HG02943 (cell line): Measurements from ENCODE around the gene PARP15.
"Not testable (repeated sequence)": the region's sequence is repeated elsewhere in the genome, so short reads cannot be mapped to it uniquely, and the experiment has no call there.

Experiments
- ATAC-seq: cut with Tn5 transposase; IDR thresholded peaks from one replicate; pipeline ENCODE4 v1.9.1; 2021; ENCODE audit warnings: mild to moderate bottlenecking, low read depth, moderate library complexity; ENCODE audit not compliant: unreplicated experiment

Gene PARP15

DNA sequence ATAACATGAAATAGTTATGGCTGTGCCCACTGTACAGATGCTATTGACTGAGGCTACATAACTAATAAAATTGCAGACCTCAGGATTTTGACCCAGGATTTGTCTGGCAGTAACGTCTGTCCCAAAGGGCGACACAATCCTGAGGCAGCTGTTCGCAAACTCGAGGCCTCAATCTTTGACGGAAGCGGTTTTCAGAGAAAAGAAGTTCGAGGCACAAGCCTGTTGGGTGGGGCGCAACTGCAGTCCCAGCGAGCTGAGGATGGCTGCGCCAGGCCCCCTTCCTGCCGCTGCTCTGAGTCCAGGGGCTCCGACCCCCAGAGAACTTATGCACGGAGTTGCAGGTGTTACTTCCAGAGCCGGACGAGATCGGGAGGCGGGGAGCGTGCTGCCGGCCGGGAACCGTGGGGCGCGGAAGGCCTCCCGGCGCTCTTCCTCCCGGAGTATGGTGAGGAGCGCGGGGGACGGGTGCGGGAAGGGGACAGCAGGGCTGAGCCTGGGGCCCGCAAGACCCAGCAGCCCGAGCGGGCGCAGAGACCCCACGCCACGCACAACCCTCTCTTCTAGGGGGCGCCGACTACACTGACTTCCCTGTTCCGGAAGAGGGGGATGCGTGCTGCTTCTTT, at the start of gene PARP15:
Gene PARP15 (plus strand): TSS at position 242 of the 623 bp plus-strand sequence. CDS start 18 bp downstream, at position 260.
- ATAC-seq = no peak

GRCh38 chr3:122530164-122530563, 47.3 kb upstream of the PARP15 start:
- ATAC-seq = no peak

DNA sequence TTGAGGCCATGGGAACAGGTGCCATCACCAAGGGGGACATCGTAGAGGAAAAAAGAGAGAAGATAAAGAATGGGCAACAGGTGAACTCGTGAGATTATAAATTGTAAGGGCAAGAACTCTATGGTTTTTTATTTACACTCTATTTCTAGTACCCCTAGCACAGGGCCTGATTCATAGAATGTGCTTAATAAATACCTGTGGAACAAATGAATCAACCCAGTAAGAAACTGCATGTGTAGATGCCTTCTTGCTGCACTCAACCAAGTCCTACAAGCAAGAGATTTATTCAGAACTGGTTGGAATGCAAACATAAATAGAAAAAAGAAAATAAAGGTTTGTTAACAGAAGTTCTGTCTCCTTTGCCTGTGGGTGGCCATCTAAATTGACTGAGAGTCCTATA, 44.0 kb upstream of the PARP15 start:
- ATAC-seq = no peak

DNA sequence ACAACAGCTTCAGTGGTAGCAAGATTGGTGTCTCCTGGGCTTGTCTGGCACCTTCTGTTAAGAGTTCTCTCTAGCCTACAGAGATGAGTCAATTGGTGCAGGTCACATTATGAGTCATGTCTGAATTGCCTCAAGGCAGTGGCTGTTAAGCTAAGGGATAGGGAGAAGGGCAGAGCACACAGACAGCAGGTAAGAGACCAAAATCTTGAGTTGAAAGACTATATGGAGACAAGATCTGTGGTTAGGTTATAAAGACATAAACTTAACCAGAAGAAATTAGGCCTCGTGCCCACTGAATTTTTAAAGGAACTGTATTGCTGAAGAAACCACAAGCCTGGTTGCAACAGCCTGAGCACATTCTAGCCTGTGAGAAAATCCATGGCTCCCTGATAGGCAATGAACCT, 43.5 kb upstream of the PARP15 start:
- peak; percentile 89 for ATAC-seq

DNA sequence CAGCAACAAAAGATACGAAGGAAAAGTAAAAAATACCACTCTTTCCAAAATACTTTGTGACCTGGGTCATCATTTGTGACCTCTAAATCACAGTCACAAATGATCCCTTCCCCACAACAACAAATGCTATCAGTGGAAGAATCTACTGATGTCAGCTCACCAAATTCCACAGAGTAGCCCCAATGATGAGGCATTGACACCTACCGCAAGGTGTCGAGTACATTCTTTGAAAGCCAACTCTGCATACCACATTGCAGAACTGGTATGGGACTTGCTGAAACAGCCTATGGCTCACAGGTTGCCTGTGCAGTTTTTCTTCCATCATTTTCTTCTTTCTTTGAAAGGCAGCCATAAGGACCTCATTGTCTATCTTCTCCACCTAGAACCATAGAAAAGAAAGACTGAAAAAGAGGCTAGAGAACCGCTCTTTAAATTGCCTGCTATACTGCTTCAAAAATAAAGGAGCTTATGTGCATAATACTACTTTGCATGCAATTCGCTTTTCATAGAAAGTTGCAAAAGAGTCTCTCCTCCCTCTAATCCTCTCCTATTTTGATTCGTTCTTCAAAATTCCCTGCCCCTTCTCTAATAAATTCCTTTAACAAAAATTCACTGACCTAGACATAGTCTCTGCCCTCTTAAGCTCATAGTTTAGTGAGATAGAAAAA, 41.4 kb upstream of the PARP15 start:
- no peak for ATAC-seq

DNA sequence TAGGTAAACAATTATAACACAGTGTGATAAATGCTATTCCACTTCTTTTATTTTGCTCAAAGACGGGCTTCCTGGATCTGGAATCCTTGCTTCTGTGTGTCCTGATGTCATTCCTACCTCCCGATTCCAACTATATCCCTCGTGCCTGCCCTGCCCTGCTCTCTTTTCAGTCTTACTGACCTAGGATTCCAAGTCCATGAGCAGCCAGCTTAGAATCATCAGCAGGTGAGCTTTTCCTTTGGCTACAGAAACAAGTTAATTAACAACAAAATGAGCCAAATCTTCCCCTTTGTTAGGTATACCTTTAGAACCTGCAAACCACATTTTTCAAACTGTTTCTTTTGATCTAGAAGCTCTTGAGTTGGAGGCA, 40.8 kb upstream of the PARP15 start:
- no peak for ATAC-seq

DNA sequence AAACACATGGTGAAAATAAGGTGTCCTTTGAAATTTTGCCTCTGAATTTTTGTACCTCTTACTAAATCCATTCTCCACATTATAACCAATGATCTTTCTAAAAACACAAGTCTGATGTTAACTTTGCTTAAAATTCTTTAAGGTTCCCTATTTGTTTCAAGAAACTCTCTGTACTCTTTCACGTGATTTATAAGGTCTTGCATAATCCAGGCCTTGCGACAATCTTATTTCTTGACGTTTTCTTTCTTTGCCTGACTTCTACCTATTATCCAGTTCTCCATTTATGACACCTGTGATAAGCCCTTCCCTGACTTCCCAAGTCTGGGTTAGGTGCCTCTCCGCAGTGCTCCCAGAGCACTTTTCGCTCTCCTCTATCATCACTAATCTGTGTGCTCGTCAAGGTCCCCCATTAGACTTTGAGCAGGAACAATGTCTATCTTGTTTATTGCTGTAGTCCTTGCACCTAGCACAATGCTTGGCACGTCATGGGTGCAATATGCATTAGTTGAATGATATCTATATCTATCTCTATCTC, 38.4 kb upstream of the PARP15 start:
- no peak for ATAC-seq

- no peak for ATAC-seq
Observed at GRCh38 chr3:122546151-122546550, 31.3 kb upstream of the PARP15 start.

GRCh38 chr3:122548076-122548475, 29.4 kb upstream of the PARP15 start:
- ATAC-seq = no peak

DNA sequence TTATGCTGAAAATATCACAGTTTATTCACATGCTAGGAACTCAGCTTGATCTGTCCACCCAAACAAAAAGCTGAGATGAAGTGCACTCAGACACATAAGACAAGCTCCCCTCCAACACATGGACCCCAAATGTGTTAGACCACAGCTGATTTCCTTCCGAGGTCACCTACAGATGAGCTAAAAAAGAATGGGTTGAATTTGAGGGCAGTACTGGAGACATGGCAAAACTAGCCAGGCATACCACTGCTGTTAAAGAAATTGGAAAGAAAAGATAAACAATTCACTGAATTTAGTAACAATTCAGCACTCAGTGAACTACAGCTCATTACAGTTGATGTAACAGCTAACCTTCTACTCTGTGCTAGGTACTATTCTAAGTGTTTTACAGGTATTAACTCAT, 28.8 kb upstream of the PARP15 start:
- no peak for ATAC-seq

- no peak for ATAC-seq
Observed at GRCh38 chr3:122553171-122553570, 24.3 kb upstream of the PARP15 start.

DNA sequence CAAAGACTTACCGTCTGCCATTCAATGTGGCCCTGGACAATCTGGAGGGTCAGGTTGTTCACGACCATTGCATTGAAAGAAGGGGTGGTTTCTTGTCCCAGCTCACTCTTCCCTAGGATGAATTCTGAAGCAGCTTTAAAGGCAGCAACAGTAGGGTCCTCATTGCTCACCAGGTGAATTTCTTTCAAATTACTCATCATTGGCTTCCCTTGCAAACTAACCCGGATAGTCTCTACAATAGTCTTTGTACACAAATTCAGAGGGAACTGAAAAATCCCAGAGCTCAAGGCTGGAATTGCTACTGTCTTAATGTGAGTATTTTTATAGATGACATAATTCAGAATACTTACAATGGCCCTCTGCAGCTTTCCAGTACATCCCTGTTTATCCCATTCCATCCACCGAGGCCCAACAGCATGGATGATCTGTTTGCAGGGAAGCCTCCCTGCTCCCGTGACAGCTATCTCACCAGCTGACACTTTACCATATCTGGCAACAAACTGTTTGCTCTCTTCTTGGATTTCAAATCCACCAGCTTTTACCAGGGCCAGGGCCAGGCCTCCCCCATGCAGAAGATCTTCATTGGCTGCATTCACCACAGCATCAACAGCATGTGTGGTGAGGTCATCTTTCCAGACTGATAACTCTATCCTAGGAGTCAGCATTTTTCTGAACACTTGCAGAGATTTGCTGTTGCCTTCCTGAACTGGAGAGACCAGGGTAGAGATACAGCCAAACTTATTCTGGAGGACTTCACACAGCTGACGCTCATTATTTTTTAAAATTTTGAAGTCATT, 22.0 kb upstream of the PARP15 start:
- no peak for ATAC-seq

GRCh38 chr3:122557356-122557755, 20.1 kb upstream of the PARP15 start:
- no peak for ATAC-seq

GRCh38 chr3:122558605-122559004, 18.8 kb upstream of the PARP15 start:
- no peak for ATAC-seq

- no peak for ATAC-seq
Observed at GRCh38 chr3:122559906-122560305, 17.5 kb upstream of the PARP15 start.

GRCh38 chr3:122560680-122561079, 16.8 kb upstream of the PARP15 start:
- no peak for ATAC-seq

GRCh38 chr3:122562923-122563716, 14.3 kb upstream of the PARP15 start:
- no peak for ATAC-seq

DNA sequence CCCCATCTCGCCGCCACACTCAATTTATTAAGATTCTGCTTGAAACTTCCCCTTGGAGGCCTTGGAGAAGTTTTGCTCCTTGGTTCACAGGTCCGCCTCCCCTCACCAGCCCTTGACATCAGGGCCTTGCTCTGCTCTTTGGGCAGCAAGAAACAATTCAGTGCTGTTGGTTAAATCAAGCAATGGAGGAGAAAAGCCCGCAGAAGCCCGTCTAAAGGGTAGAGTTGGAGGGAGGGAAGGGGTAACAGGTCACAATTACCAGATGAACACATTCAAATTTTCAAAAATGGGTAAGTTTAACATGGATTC, 13.8 kb upstream of the PARP15 start:
- ATAC-seq = no peak

DNA sequence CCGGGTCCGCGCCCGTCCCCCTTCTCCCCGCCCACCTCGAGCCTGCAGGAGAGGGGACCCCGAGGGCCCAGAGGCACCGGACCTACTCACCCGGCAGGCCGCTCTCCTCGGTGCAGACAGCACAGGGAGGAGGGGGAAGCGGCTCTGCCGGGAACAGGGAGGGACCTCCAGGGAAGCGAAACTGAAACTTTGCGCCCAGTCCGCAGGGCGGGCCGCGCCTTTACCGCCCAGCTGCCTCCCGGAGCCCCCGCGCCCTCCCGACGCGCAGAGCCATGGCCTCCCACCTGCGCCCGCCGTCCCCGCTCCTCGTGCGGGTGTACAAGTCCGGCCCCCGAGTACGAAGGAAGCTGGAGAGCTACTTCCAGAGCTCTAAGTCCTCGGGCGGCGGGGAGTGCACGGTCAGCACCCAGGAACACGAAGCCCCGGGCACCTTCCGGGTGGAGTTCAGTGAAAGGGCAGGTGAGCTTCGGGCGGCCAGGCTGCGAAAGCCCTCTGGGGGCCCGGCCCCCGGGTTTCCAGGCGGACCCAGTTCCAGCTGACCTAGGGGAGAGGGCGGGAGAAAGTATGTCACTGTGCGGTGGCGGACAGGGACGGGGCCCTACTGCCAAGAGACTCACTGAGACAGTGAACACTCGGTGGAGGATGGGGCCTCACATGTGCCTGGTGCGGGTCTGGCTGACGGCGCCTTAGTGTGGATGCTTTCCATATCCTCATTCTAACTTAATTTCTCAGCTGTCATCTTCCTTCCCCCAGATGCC, 13.1 kb upstream of the PARP15 start, which contains the start of the genes DTX3L and PARP9:
Gene DTX3L (plus strand): TSS at position 184 of the 758 bp plus-strand sequence. CDS start 89 bp downstream, at position 273.
Gene PARP9 (minus strand): TSS at position 146 of the 758 bp plus-strand sequence. CDS start 4,680 bp downstream, outside the sequence.
- peak; percentile 61 for ATAC-seq

DNA sequence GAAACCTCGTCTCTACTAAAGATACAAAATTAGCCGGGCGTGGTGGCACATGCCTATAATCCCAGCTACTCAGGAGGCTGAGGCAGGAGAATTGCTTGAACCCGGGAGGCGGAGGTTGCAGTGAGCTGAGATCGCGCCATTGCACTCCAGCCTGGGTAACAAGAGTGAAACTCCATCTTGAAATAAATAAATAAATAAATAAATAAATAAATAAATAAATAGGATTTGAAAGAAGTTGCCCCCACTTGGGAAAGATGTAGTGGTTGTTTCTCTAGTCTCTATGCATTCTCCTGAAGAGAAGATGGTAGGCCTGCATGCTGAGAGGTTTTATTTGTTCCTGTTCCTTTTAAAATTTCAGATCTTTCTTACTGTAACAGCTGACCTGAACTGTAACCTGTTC, 9.3 kb upstream of the PARP15 start:
- ATAC-seq = not testable (repeated sequence)
